ENCODE data around the gene CFAP161. TPM values are rescaled to one million over a fixed set of nuclear protein-coding genes. Genes with fewer than 3 reads are reported as not detected.
A peak's percentile ranks its signal among the peaks of the same experiment; 100 is the strongest.

Gene CFAP161
- total RNA-seq, 1 donor from 2014 or later: not detected

DNA sequence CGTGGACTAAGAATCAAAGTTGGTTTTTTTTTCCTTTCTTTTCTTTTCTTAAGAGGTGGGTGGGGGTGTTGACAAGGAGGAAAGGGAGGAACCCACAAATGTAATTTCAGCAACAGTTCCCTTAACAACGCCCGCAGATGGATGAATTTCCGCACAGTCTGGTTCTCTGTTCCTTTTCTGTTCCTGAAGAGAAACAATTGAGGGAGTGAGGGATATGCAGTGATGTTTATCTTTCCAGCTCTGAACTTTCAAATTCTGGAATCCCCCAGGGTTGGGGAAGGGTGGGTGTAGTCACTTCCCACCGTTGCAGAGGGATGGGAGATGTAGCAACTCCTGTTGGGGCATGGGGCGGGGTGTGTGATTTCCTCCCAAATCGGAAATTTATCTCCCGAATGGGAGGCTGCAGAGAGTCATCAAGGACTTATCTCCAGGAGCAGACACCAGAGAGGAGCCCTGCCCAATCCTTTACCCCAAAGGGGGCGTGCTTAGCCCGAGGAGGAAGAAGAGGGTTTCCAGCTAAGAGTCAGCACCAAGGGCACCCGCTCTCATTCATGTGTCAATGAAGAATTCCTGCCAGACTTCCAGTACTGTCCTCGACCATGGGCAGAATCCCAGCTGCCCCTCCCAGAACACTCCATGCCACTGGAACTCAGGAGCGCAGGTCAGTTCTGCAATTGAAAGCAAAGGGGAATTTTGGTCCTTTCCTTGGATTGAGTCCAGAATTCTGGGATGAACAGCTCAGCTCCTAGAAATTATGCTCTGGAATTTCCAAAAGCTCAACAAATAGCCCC lies 35.0 kb upstream of the CFAP161 start:
- Mint-ChIP-seq H3K27me3 (ENCODE audit: low read depth) (peaks cover 32% of the 10 kb centered on the region), H3K9me3 (no peaks in the 10 kb centered on the region), H3K4me1 (peaks cover 6% of the 10 kb centered on the region), H3K4me3 (no peak overlapping the region), H3K36me3 (ENCODE audit: low read depth) (no peaks in the 10 kb centered on the region), H3K27ac (ENCODE audit: unreplicated experiment) (no peak overlapping the region)
- no peak for DNase-seq (ENCODE audit: low read depth, low spot score)
- TF ChIP-seq, protein P1, sequence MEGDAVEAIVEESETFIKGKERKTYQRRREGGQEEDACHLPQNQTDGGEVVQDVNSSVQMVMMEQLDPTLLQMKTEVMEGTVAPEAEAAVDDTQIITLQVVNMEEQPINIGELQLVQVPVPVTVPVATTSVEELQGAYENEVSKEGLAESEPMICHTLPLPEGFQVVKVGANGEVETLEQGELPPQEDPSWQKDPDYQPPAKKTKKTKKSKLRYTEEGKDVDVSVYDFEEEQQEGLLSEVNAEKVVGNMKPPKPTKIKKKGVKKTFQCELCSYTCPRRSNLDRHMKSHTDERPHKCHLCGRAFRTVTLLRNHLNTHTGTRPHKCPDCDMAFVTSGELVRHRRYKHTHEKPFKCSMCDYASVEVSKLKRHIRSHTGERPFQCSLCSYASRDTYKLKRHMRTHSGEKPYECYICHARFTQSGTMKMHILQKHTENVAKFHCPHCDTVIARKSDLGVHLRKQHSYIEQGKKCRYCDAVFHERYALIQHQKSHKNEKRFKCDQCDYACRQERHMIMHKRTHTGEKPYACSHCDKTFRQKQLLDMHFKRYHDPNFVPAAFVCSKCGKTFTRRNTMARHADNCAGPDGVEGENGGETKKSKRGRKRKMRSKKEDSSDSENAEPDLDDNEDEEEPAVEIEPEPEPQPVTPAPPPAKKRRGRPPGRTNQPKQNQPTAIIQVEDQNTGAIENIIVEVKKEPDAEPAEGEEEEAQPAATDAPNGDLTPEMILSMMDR (conservative IDR thresholded peaks at IDR 0.05): no peak

DNA sequence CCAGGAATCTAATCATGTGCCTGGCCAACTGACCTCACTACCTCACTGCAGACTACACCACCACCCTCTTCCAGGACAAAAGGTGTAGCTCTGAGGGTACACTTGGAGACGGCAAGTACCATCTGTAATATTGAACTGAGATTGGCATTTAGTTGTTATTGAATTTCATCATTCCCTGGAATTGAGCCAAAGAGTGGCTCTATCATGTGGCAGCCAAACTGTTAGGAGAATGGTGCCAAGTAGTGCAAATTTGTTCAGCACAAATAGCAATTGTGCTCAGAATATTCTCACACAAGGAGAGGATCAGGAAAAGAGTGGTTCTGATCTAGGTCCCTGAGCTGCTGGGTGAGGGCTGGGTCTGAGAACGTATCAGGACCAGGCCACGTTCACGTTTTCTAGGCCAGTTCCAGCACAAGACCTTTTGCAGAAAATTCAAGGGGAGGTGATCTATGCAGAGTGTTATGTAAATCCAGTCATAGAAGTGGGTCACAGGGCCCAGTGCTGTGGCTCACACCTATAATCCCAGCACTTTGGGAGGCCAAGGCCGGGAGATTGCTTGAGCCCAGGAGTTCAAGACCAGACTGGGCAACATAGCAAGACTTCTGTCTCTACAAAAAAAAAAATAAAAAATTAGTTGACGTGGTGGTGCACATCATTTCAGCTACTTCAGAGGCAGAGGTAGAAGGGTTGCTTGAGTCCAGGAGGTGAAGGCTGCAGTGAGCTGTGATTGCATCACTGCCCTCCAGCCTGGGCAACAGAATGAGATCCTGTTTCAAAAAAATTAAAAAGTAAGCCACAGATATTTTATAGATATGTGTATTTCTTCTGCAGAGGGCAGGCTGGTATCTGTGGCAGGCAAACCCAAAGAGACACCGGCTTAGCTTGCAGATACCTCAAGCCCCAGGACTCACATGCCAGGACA lies 31.9 kb upstream of the CFAP161 start:
- H3K4me1 Mint-ChIP-seq: peaks cover 4% of the 10 kb centered on the region
- TF ChIP-seq, protein P1 (conservative IDR thresholded peaks at IDR 0.05): no peak
- H3K27me3 Mint-ChIP-seq (ENCODE audit: low read depth): peaks cover 52% of the 10 kb centered on the region
- no peak overlapping the region for H3K27ac Mint-ChIP-seq (ENCODE audit: unreplicated experiment)
- H3K4me3 Mint-ChIP-seq: no peak overlapping the region
- DNase-seq (ENCODE audit: low read depth, low spot score): no peak
- no peaks in the 10 kb centered on the region for H3K9me3 Mint-ChIP-seq
- H3K36me3 Mint-ChIP-seq (ENCODE audit: low read depth): no peaks in the 10 kb centered on the region

DNA sequence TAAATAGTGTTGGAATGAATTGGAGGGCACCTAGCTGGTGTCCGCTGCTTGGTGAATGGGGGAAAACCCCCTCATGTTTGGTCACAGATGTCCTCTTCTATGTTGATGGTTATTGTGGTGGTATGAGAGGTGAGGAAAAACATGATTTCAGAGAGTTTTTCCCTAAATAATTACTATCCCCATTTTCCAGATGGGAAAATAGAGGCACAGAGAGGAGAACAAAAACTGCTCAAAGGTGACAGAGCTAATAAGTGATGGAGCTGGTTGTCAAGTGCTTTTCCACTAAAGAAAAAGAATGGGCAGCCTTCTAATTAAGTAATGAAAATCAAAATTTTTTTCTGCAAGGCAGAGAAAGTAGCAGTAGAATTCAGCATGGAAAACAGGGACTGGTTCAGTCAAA lies 30.2 kb upstream of the CFAP161 start:
- TF ChIP-seq, protein P1 (conservative IDR thresholded peaks at IDR 0.05): no peak
- Mint-ChIP-seq H3K27ac (ENCODE audit: unreplicated experiment) (no peak overlapping the region), H3K9me3 (no peaks in the 10 kb centered on the region), H3K27me3 (ENCODE audit: low read depth) (peaks cover 43% of the 10 kb centered on the region), H3K4me1 (peaks cover 4% of the 10 kb centered on the region), H3K36me3 (ENCODE audit: low read depth) (no peaks in the 10 kb centered on the region), H3K4me3 (no peak overlapping the region)
- no peak for DNase-seq (ENCODE audit: low read depth, low spot score)

DNA sequence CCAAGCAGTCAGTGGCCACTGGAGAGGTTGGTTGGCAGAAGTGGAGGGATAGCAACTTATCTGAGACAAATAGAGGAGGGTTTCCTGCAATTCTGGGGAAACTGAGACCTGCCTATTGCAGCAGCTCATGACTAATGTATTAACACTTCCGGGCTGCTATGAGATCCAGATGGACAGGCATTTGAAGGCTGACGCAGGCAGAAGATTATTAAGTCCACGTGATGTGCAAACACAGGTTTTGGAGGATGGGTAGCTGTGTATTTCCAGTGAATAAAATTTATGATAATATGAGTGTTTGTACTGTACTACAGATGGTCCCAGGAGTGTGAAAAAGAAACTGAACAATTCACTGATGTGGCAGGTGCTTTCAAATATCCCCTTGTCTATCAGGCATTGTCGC lies 28.5 kb upstream of the CFAP161 start:
- TF ChIP-seq, protein P1 (conservative IDR thresholded peaks at IDR 0.05): no peak
- Mint-ChIP-seq H3K4me3 (no peak overlapping the region), H3K9me3 (no peaks in the 10 kb centered on the region), H3K36me3 (ENCODE audit: low read depth) (no peaks in the 10 kb centered on the region), H3K4me1 (peaks cover 4% of the 10 kb centered on the region), H3K27ac (ENCODE audit: unreplicated experiment) (no peak overlapping the region), H3K27me3 (ENCODE audit: low read depth) (peaks cover 43% of the 10 kb centered on the region)
- no peak for DNase-seq (ENCODE audit: low read depth, low spot score)

DNA sequence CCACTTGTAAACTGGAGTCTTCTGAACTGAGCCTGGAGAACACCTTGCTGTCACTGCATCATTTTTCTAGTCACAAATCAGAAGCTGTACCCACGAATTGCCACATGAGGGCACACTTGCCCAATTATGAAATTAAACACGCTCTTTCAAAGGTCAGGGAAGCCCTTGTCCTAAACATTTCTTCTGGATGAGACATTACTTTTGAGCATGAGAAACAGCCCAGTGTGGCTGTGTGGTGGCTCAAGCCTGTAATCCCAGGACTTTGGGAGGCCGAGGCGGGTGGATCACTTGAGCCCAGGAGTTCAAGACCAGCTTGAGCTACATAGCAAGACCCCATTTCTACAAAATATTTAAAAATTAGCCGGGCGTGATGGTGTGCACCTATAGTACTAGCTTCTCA lies 27.5 kb upstream of the CFAP161 start:
- Mint-ChIP-seq H3K36me3 (ENCODE audit: low read depth) (no peaks in the 10 kb centered on the region), H3K27ac (ENCODE audit: unreplicated experiment) (no peak overlapping the region), H3K4me3 (no peak overlapping the region), H3K27me3 (ENCODE audit: low read depth) (peaks cover 53% of the 10 kb centered on the region), H3K9me3 (no peaks in the 10 kb centered on the region), H3K4me1 (peaks cover 4% of the 10 kb centered on the region)
- TF ChIP-seq, protein P1 (conservative IDR thresholded peaks at IDR 0.05): peak; percentile 83
- DNase-seq (ENCODE audit: low read depth, low spot score): peak; percentile 51
